K562 (cell line): ENCODE results near the gene RAB3C. TPM values are rescaled to one million over a fixed set of nuclear protein-coding genes. Genes with fewer than 3 reads are reported as not detected.

Experiments
- ATAC-seq: fragments of 200-7000 bp; cut with Tn5 transposase; 3 replicates; pipeline ENCODE4 v1.9.1; 2020; ENCODE audit warnings: moderate library complexity
- BruUV-seq: library from RNA; stranded (reverse); fragments of 400-500 nt; replicated peaks from 2 replicates; lab custom pipeline; 2021; lab: Mats Ljungman, UMichigan
- CTCF ChIA-PET: fragments of 300-600 bp; formaldehyde crosslinking; extraction: SDS; loops from one replicate; lab custom pipeline; 2021; ENCODE audit warnings: low intra/inter-chr PET ratio; lab: Yijun Ruan, JAX
- POLR2A ChIA-PET: fragments of 300-600, 350-650 bp; sonication (Branson Sonifier 250); formaldehyde crosslinking; extraction: SDS; loops from one replicate; lab custom pipeline; 2021; ENCODE audit warnings: antibody characterized with exemption, inconsistent platforms; lab: Yijun Ruan, JAX
- DNase-seq, 4 experiments: peaks; one replicate each; pipeline versions ENCODE4 v3.0.0 to v3.0.0-alpha.2; 2011 to 2018; ENCODE audit warnings: low spot score in 3 of 4, mixed read lengths in 3 of 4; ENCODE audit errors: extremely low read depth in 1 of 4
- FAIRE-seq: peaks from 2 replicates; lab custom pipeline; 2011; peaks lifted over from hg19 to GRCh38; lab: Jason Lieb, UNC
- H2AFZ ChIP-seq: 2 replicates; pipeline ENCODE4 v1.6.0; 2011; ENCODE audit warnings: low read depth, low read length, control low read depth, inconsistent platforms
- H3K27ac ChIP-seq: fragments of 200-600 bp; 3 replicates; pipeline ENCODE4 v1.8.0; 2011; ENCODE audit warnings: low read depth, mild to moderate bottlenecking, control low read depth, inconsistent platforms, low read length, moderate library complexity, mixed read lengths; ENCODE audit errors: extremely low read depth
- H3K27me3 ChIP-seq, 2 experiments: fragments of 300-600 bp in 1 of 2; 2 replicates in 1 of 2; 3 replicates in 1 of 2; pipeline versions ENCODE4 v1.6.0 to v1.8.0; 2011; ENCODE audit warnings: inconsistent platforms in 2 of 2, low read length in 2 of 2, mild to moderate bottlenecking in 1 of 2, mixed read lengths in 1 of 2, moderate library complexity in 1 of 2; ENCODE audit not compliant: control insufficient read depth in 2 of 2, insufficient read depth in 2 of 2
- H3K36me3 ChIP-seq: fragments of 300-600 bp; 3 replicates; pipeline ENCODE4 v1.8.0; 2011; ENCODE audit warnings: mild to moderate bottlenecking, low read length, inconsistent platforms; ENCODE audit not compliant: control insufficient read depth, insufficient read depth
- H3K4me1 ChIP-seq, 2 experiments: fragments of 200-600 bp in 1 of 2; replicated peaks in 1 of 2; 2 replicates in 1 of 2; 3 replicates in 1 of 2; pipeline versions ENCODE4 v1.5.1 to v1.8.0; 2011; ENCODE audit warnings: inconsistent platforms in 2 of 2, low read length in 2 of 2, mild to moderate bottlenecking in 1 of 2, mixed read lengths in 1 of 2, moderate library complexity in 1 of 2; ENCODE audit not compliant: control insufficient read depth in 2 of 2, insufficient read depth in 2 of 2
- H3K4me2 ChIP-seq: 2 replicates; pipeline ENCODE4 v1.6.1; 2011; ENCODE audit warnings: low read length, control low read depth, inconsistent platforms, mixed read lengths; ENCODE audit not compliant: insufficient read depth
- H3K4me3 ChIP-seq: fragments of 200-600 bp; sonication (generic), shearing (Covaris generic); 2 replicates; pipeline ENCODE4 v1.5.1; 2016; ENCODE audit warnings: control low read depth, inconsistent platforms
- H3K79me2 ChIP-seq: fragments of 200-600 bp; 3 replicates; pipeline ENCODE4 v1.8.0; 2011; ENCODE audit warnings: low read length, inconsistent platforms; ENCODE audit not compliant: control insufficient read depth, insufficient read depth
- H3K9ac ChIP-seq, 2 experiments: 2 replicates each; pipeline versions ENCODE4 v1.6.0 to v1.6.1; 2011; ENCODE audit warnings: low read depth in 2 of 2, low read length in 2 of 2, control low read depth in 1 of 2, inconsistent platforms in 1 of 2, mild to moderate bottlenecking in 1 of 2, mixed read lengths in 1 of 2; ENCODE audit not compliant: insufficient read depth in 1 of 2
- H3K9me1 ChIP-seq: one replicate; pipeline ENCODE4 v1.6.0; 2011; ENCODE audit warnings: inconsistent platforms, mild to moderate bottlenecking, low read length, moderate library complexity; ENCODE audit not compliant: control insufficient read depth, insufficient read depth
- H3K9me3 ChIP-seq: replicated peaks from 2 replicates; pipeline ENCODE4 v1.5.1; 2011; ENCODE audit warnings: low read depth, low read length, inconsistent platforms; ENCODE audit not compliant: control insufficient read depth, insufficient read depth
- H4K20me1 ChIP-seq: replicated peaks from 2 replicates; pipeline ENCODE4 v1.6.1; 2011; ENCODE audit warnings: low read length, inconsistent platforms, mixed read lengths; ENCODE audit not compliant: control insufficient read depth, insufficient read depth
- ATF4 ChIP-seq: fragments of 450-650 bp; formaldehyde crosslinking; IDR thresholded peaks from 2 replicates; pipeline ENCODE4 v1.4.0; 2022; ENCODE audit warnings: mild to moderate bottlenecking, moderate library complexity
- BRD9 ChIP-seq: fragments of 450-650 bp; IDR thresholded peaks from 2 replicates; pipeline ENCODE4 v1.6.1; 2018; ENCODE audit warnings: low read depth; ENCODE audit not compliant: partially characterized antibody
- ESRRB ChIP-seq: fragments of 250-450 bp; sonication (Bioruptor Pico); IDR thresholded peaks from 2 replicates; pipeline ENCODE4 v1.5.0; 2020; ENCODE audit warnings: mild to moderate bottlenecking, moderate library complexity, borderline replicate concordance
- MAZ ChIP-seq, 2 experiments: fragments of 450-650 bp in 1 of 2; sonication (generic) in 1 of 2; formaldehyde crosslinking; IDR thresholded peaks in 1 of 2; conservative IDR thresholded peaks in 1 of 2; 2 replicates each; pipeline versions ENCODE4 v1.4.0 to v1.5.0; 2020; ENCODE audit warnings: mild to moderate bottlenecking in 1 of 2, missing genetic modification reagents in 1 of 2
- NFE2 ChIP-seq: IDR thresholded peaks from 2 replicates; pipeline ENCODE4 v1.6.1; 2014; ENCODE audit warnings: antibody characterized with exemption, low read depth
- SMARCE1 ChIP-seq: fragments of 450-650 bp; IDR thresholded peaks from 2 replicates; pipeline ENCODE4 v1.7.1; 2016; ENCODE audit warnings: mild to moderate bottlenecking
- TAF1 ChIP-seq: IDR thresholded peaks from 2 replicates; pipeline ENCODE4 v1.6.1; 2011; ENCODE audit warnings: mild to moderate bottlenecking, low read length, moderate library complexity; ENCODE audit not compliant: insufficient read depth, control insufficient read depth, severe bottlenecking; ENCODE audit errors: extremely low read depth
- TAL1 ChIP-seq: fragments of 450-650 bp; IDR thresholded peaks from 2 replicates; pipeline ENCODE4 v1.6.1; 2016; ENCODE audit warnings: mild to moderate bottlenecking
- USF2 ChIP-seq: sonication (generic); formaldehyde crosslinking; IDR thresholded peaks from 2 replicates; pipeline ENCODE4 v1.5.0; 2020; ENCODE audit warnings: missing genetic modification reagents
- ZNF124 ChIP-seq: sonication (generic); formaldehyde crosslinking; IDR thresholded peaks from 2 replicates; pipeline ENCODE4 v1.8.1; 2022; ENCODE audit warnings: missing genetic modification reagents
- ZNF512 ChIP-seq: IDR thresholded peaks from 2 replicates; pipeline ENCODE4 v1.6.1; 2016; ENCODE audit warnings: missing genetic modification characterization, missing compliant biosample characterization
- WGBS: fragments of 100-300 bp; shearing (Covaris generic); methylation state at CpG from one replicate; pipeline ENCODE4 v1.1.6; 2016; ENCODE audit warnings: low coverage, mixed read lengths; ENCODE audit not compliant: insufficient coverage; ENCODE audit errors: missing lambda C conversion rate; 5-methylcytosine and 5-hydroxymethylcytosine counted together
- in situ Hi-C: fragments of 300-500 bp; cut with MboI; formaldehyde crosslinking; loops from 4 replicates; pipeline ENCODE4 v1.15.0; 2018; ENCODE audit warnings: inconsistent platforms, mixed read lengths
- intact Hi-C: fragments of 100-400 bp; cut with micrococcal nuclease; formaldehyde crosslinking; loops from 2 replicates; pipeline ENCODE4 v1.14.2; 2022
- polyA plus RNA-seq, 8 experiments: library from polyadenylated mRNA; depleted of rRNA in 4 of 8; stranded (reverse) in 5 of 8; unstranded in 3 of 8; fragments of >200 nt; fragmentation: Nextera tagmentation in 2 of 8; fragmentation: Illumina TruSeq in 1 of 8; extraction: Ambion mirVana in 2 of 8; extraction: Trizol in 1 of 8; gene quantifications; 2 replicates each; pipeline versions ENCODE4 v1.2.1 to v1.2.3, GENCODE V29; 2011 to 2014; ENCODE audit warnings: inconsistent platforms in 1 of 8, missing spikeins in 1 of 8
- total RNA-seq, 7 experiments: library from RNA; depleted of rRNA in 6 of 7; stranded (reverse); fragments of >200 nt in 6 of 7; fragmentation: Illumina TruSeq in 2 of 7; extraction: Trizol in 2 of 7; gene quantifications; 2 replicates each; pipeline versions ENCODE4 v1.2.1 to v1.2.3, GENCODE V29; 2011 to 2021; ENCODE audit warnings: low replicate concordance in 1 of 7

RAB3C gene
- total and polyA plus RNA-seq, 9 of the 15 experiments (the other 6 are each of a cell fraction or from before 2014, with no cell fraction given), result not detected

GRCh38 chr5:58851571-58851970 lies 268.7 kb downstream of the RAB3C start:
- ATAC-seq, result no peak

More at GRCh38 chr5:58851571-58851970, 268.7 kb downstream of the RAB3C start:
- intact Hi-C loops, result loop anchor here (5.0 kb wide), 1 partner anchor 354 kb away; no protein-coding TSS in a partner anchor
- H4K20me1 ChIP-seq, result no peaks in the 10 kb centered on the region
- H3K9me3 ChIP-seq, result no peaks in the 10 kb centered on the region
- POLR2A ChIA-PET, result no interaction called here
- WGBS, result 0% methylated on average over 5 of the region's 5 CpGs
- H3K9me1 ChIP-seq, result no peaks in the 10 kb centered on the region
- no peak overlapping the region for H3K4me2 ChIP-seq
- H3K79me2 ChIP-seq, result no peaks in the 10 kb centered on the region
- in situ Hi-C loops, result loop anchor here (25.0 kb wide), 1 partner anchor 1539 kb away; no protein-coding TSS in a partner anchor
- DNase-seq (no peak), FAIRE-seq (no peak)
- no peaks in the 10 kb centered on the region for H3K4me1 ChIP-seq
- H3K9ac ChIP-seq, result no peak overlapping the region
- H3K27ac ChIP-seq, result no peak overlapping the region
- H2AFZ ChIP-seq, result no peak overlapping the region
- no peak overlapping the region for H3K4me3 ChIP-seq
- CTCF ChIA-PET, result no interaction called here
- no peaks in the 10 kb centered on the region for H3K36me3 ChIP-seq
- no peaks in the 10 kb centered on the region for H3K27me3 ChIP-seq
- BruUV-seq, result no TSS peak
- TF ChIP-seq ATF4 (CRISPR knock-in tag) (no peak), BRD9 (no peak), MAZ (CRISPR knock-in tag; conservative IDR thresholded peaks at IDR 0.05 in 1 of 2, IDR thresholded peaks at IDR 0.05 in 1 of 2) (no peak), TAL1 (no peak), TAF1 (no peak), ZNF512 (tag) (no peak), USF2 (no peak), ESRRB (CRISPR knock-in tag) (no peak), ZNF124 (CRISPR knock-in tag) (no peak), NFE2 (no peak), SMARCE1 (no peak)
